Neural cell (in vitro differentiated cells): Measurements from ENCODE around the gene CHL1. TPM values are rescaled to one million over a fixed set of nuclear protein-coding genes. Genes with fewer than 3 reads are reported as not detected.
A peak's percentile ranks its signal among the peaks of the same experiment; 100 is the strongest.

Experiments used
- H2AFZ ChIP-seq: fragments of 200-600, 300-800 bp; sonication (generic), shearing (Covaris generic); 2 replicates; pipeline ENCODE4 v1.6.0; 2014; ENCODE audit warnings: low read depth, mild to moderate bottlenecking, antibody characterized with exemption, low read length, moderate library complexity
- H3F3A ChIP-seq: fragments of 200-600 bp; shearing (Covaris generic); 2 replicates; pipeline ENCODE4 v1.6.1; 2016; ENCODE audit warnings: mild to moderate bottlenecking, moderate library complexity, mixed read lengths, antibody characterized with exemption, low read length; ENCODE audit not compliant: insufficient read depth, poor library complexity, severe bottlenecking
- H3K27ac ChIP-seq: fragments of 200-600, 300-800 bp; sonication (generic), shearing (Covaris generic); 2 replicates; pipeline ENCODE4 v1.5.1; 2014; ENCODE audit warnings: mild to moderate bottlenecking, low read length, moderate library complexity
- H3K27me3 ChIP-seq: fragments of 300-800, 200-600 bp; sonication (generic), shearing (Covaris generic); 2 replicates; pipeline ENCODE4 v1.6.0; 2014; ENCODE audit warnings: mild to moderate bottlenecking, low read depth, low read length, moderate library complexity; ENCODE audit not compliant: insufficient read depth
- H3K36me3 ChIP-seq: fragments of 300-800, 200-600 bp; sonication (generic), shearing (Covaris generic); 2 replicates; pipeline ENCODE4 v1.5.1; 2014; ENCODE audit warnings: mild to moderate bottlenecking, antibody characterized with exemption, low read length, moderate library complexity; ENCODE audit not compliant: insufficient read depth
- H3K4me2 ChIP-seq: fragments of 300-800, 200-600 bp; sonication (generic), shearing (Covaris generic); 2 replicates; pipeline ENCODE4 v1.6.0; 2014; ENCODE audit warnings: mild to moderate bottlenecking, low read length
- H3K4me3 ChIP-seq: fragments of 300-800, 200-600 bp; sonication (generic), shearing (Covaris generic); 2 replicates; pipeline ENCODE4 v1.5.1; 2014; ENCODE audit warnings: mild to moderate bottlenecking, low read length, moderate library complexity
- H3K79me2 ChIP-seq: fragments of 200-600 bp; shearing (Covaris generic); replicated peaks from 2 replicates; pipeline ENCODE4 v1.6.0; 2014; ENCODE audit warnings: mild to moderate bottlenecking, low read length, moderate library complexity; ENCODE audit not compliant: insufficient read depth
- H3K9ac ChIP-seq: fragments of 300-800, 200-600 bp; sonication (generic), shearing (Covaris generic); 2 replicates; pipeline ENCODE4 v1.6.1; 2016; ENCODE audit warnings: mild to moderate bottlenecking, low read length, mixed read lengths
- H3K9me2 ChIP-seq: fragments of 200-600 bp; shearing (Covaris generic); 2 replicates; pipeline ENCODE4 v1.6.1; 2016; ENCODE audit warnings: mild to moderate bottlenecking, low read length, mixed read lengths; ENCODE audit not compliant: insufficient read depth
- H3K9me3 ChIP-seq: fragments of 200-600, 300-800 bp; sonication (generic), shearing (Covaris generic); 2 replicates; pipeline ENCODE4 v1.6.1; 2016; ENCODE audit warnings: mild to moderate bottlenecking, mixed run types, low read length, moderate library complexity, mixed read lengths
- H4K20me1 ChIP-seq: fragments of 200-600 bp; shearing (Covaris generic); 2 replicates; pipeline ENCODE4 v1.6.1; 2016; ENCODE audit warnings: mild to moderate bottlenecking, mixed run types; ENCODE audit not compliant: insufficient read depth
- CTCF ChIP-seq: fragments of 450-650 bp; IDR thresholded peaks from 2 replicates; pipeline ENCODE4 v1.5.1; 2014; ENCODE audit warnings: antibody characterized with exemption, mild to moderate bottlenecking, moderate library complexity; ENCODE audit not compliant: poor library complexity, severe bottlenecking
- EP300 ChIP-seq: fragments of 450-650 bp; conservative IDR thresholded peaks from 2 replicates; pipeline ENCODE4 v1.6.1; 2014; ENCODE audit warnings: antibody characterized with exemption, mild to moderate bottlenecking, moderate library complexity; ENCODE audit not compliant: poor library complexity, severe bottlenecking
- EZH2 ChIP-seq: fragments of 200-600, 300-800 bp; shearing (Covaris generic), sonication (generic); IDR thresholded peaks from 2 replicates; pipeline ENCODE4 v1.6.1; 2014; ENCODE audit warnings: antibody characterized with exemption, low read length, borderline replicate concordance, mild to moderate bottlenecking; ENCODE audit not compliant: insufficient read depth, poor library complexity, severe bottlenecking
- MXI1 ChIP-seq: fragments of 450-650 bp; conservative IDR thresholded peaks from 2 replicates; pipeline ENCODE4 v1.6.1; 2014; ENCODE audit warnings: antibody characterized with exemption, mild to moderate bottlenecking; ENCODE audit not compliant: poor library complexity, severe bottlenecking
- POLR2AphosphoS5 ChIP-seq: IDR thresholded peaks from 2 replicates; pipeline ENCODE4 v1.6.1; 2012
- RAD21 ChIP-seq: fragments of 450-650 bp; conservative IDR thresholded peaks from 2 replicates; pipeline ENCODE4 v1.6.1; 2014; ENCODE audit warnings: antibody characterized with exemption, mild to moderate bottlenecking, moderate library complexity
- REST ChIP-seq: IDR thresholded peaks from 2 replicates; pipeline ENCODE4 v1.6.1; 2012; ENCODE audit warnings: borderline replicate concordance
- SMC3 ChIP-seq: fragments of 450-650 bp; conservative IDR thresholded peaks from 2 replicates; pipeline ENCODE4 v1.6.1; 2014; ENCODE audit warnings: antibody characterized with exemption, mild to moderate bottlenecking, moderate library complexity; ENCODE audit not compliant: poor library complexity
- TAF1 ChIP-seq: IDR thresholded peaks from 2 replicates; pipeline ENCODE4 v1.6.1; 2012; ENCODE audit warnings: low read depth
- polyA plus RNA-seq: library from polyadenylated mRNA; depleted of rRNA; stranded (reverse); fragments of >200 nt; gene quantifications from 2 replicates; pipeline ENCODE4 v1.2.3, GENCODE V29; 2014

The CHL1 gene
- polyA plus RNA-seq, 1 donor from 2014 or later = 199 TPM

GRCh38 chr3:278300-279064 is 81.9 kb downstream of the CHL1 start:
- H3K4me3 ChIP-seq = peak overlapping the region; percentile 1
- H2AFZ ChIP-seq = no peak overlapping the region
- no peaks in the 10 kb centered on the region for H3F3A ChIP-seq
- peak; percentile 95 for TF ChIP-seq REST
- TF ChIP-seq MXI1 = no peak
- no peak for TF ChIP-seq RAD21
- no peak for TF ChIP-seq TAF1
- TF ChIP-seq EP300 = peak; percentile 94
- TF ChIP-seq POLR2AphosphoS5 = peak; percentile 95
- TF ChIP-seq EZH2 = no peak
- no peak for TF ChIP-seq CTCF
- TF ChIP-seq SMC3 = no peak
- no peaks in the 10 kb centered on the region for H3K36me3 ChIP-seq
- no peaks in the 10 kb centered on the region for H3K27me3 ChIP-seq
- H3K9me3 ChIP-seq = no peaks in the 10 kb centered on the region
- H3K9ac ChIP-seq = no peak overlapping the region
- peak overlapping the region; percentile 10 for H3K27ac ChIP-seq
- no peaks in the 10 kb centered on the region for H4K20me1 ChIP-seq
- no peaks in the 10 kb centered on the region for H3K79me2 ChIP-seq
- no peak overlapping the region for H3K4me2 ChIP-seq
- H3K9me2 ChIP-seq = no peaks in the 10 kb centered on the region

- H3K36me3 ChIP-seq = no peaks in the 10 kb centered on the region
- no peaks in the 10 kb centered on the region for H3K9me2 ChIP-seq
- no peak overlapping the region for H3K9ac ChIP-seq
- H3K4me2 ChIP-seq = no peak overlapping the region
- H3K27ac ChIP-seq = no peak overlapping the region
- no peak overlapping the region for H3K4me3 ChIP-seq
- no peak for TF ChIP-seq EZH2
- TF ChIP-seq RAD21 = no peak
- TF ChIP-seq MXI1 = no peak
- no peak for TF ChIP-seq REST
- TF ChIP-seq TAF1 = no peak
- no peaks in the 10 kb centered on the region for H3K27me3 ChIP-seq
- H2AFZ ChIP-seq = no peak overlapping the region
- H3F3A ChIP-seq = no peaks in the 10 kb centered on the region
- no peaks in the 10 kb centered on the region for H3K9me3 ChIP-seq
- no peaks in the 10 kb centered on the region for H3K79me2 ChIP-seq
- H4K20me1 ChIP-seq = no peaks in the 10 kb centered on the region
Measured at GRCh38 chr3:279325-279724, 82.8 kb downstream of the CHL1 start.
